CD4-positive, alpha-beta T cell (primary cell): Measurements from ENCODE around the gene CCDC152. TPM values are rescaled to one million over a fixed set of nuclear protein-coding genes. Genes with fewer than 3 reads are reported as not detected.

Experiments
- ATAC-seq: fragments of 200-7000 bp; cut with Tn5 transposase; one replicate; pipeline ENCODE4 v1.10.0; 2022; ENCODE audit warnings: mild to moderate bottlenecking; ENCODE audit not compliant: poor library complexity
- CTCF ChIA-PET: fragments of 350-600 bp; sonication (Branson Sonifier 250); formaldehyde crosslinking; loops from one replicate; lab custom pipeline; 2021; ENCODE audit warnings: antibody characterized with exemption, inconsistent platforms; lab: Charles Lee
- POLR2A ChIA-PET: fragments of 350-600 bp; sonication (Branson Sonifier 250); formaldehyde crosslinking; loops from one replicate; lab custom pipeline; 2021; ENCODE audit warnings: antibody characterized with exemption, inconsistent platforms; lab: Charles Lee
- DNase-seq, 14 experiments: peaks; one replicate each; pipeline ENCODE4 v3.0.0-alpha.2; 2013 to 2020; ENCODE audit warnings: mixed read lengths in 2 of 14
- H3K27ac ChIP-seq, 2 donors: one replicate each; pipeline versions ENCODE4 v1.5.1 to v1.7.0; 2013; ENCODE audit warnings: low read length in 2 of 2, low read depth in 1 of 2, mild to moderate bottlenecking in 1 of 2
- H3K27me3 ChIP-seq, 2 experiments: 1 replicate in 1 of 2; 2 replicates in 1 of 2; pipeline versions ENCODE4 v1.6.1 to v1.7.0; 2013; ENCODE audit warnings: low read length in 2 of 2, control low read depth in 1 of 2, mild to moderate bottlenecking in 1 of 2, moderate library complexity in 1 of 2; ENCODE audit not compliant: insufficient read depth in 2 of 2, control insufficient read depth in 1 of 2
- H3K36me3 ChIP-seq: one replicate; pipeline ENCODE4 v1.6.1; 2013; ENCODE audit warnings: low read length, control low read depth; ENCODE audit not compliant: insufficient read depth
- H3K4me1 ChIP-seq: one replicate; pipeline ENCODE4 v1.6.1; 2013; ENCODE audit warnings: low read length, control low read depth; ENCODE audit not compliant: insufficient read depth
- H3K4me3 ChIP-seq: one replicate; pipeline ENCODE4 v1.5.1; 2013; ENCODE audit warnings: mild to moderate bottlenecking, low read length, moderate library complexity
- H3K9me3 ChIP-seq, 2 experiments: 1 replicate in 1 of 2; 2 replicates in 1 of 2; pipeline versions ENCODE4 v1.6.1 to v1.7.0; 2013; ENCODE audit warnings: low read length in 2 of 2, mild to moderate bottlenecking in 2 of 2, control low read depth in 1 of 2, moderate library complexity in 1 of 2; ENCODE audit not compliant: control insufficient read depth in 1 of 2, insufficient read depth in 1 of 2
- H3K27ac Mint-ChIP-seq: one replicate; pipeline ENCODE4 v1.8.0; 2020; ENCODE audit warnings: mixed read lengths
- H3K27me3 Mint-ChIP-seq: one replicate; pipeline ENCODE4 v1.8.0; 2021; ENCODE audit warnings: mixed read lengths
- H3K36me3 Mint-ChIP-seq: one replicate; pipeline ENCODE4 v1.8.0; 2021; ENCODE audit warnings: low read depth, mixed read lengths
- H3K4me1 Mint-ChIP-seq: one replicate; pipeline ENCODE4 v1.8.0; 2021; ENCODE audit warnings: low read depth, mixed read lengths
- H3K4me3 Mint-ChIP-seq: one replicate; pipeline ENCODE4 v1.8.0; 2020; ENCODE audit warnings: mild to moderate bottlenecking, mixed read lengths
- H3K9me3 Mint-ChIP-seq: one replicate; pipeline ENCODE4 v1.8.0; 2020; ENCODE audit warnings: mixed read lengths
- CTCF ChIP-seq: fragments of 200-600 bp; IDR thresholded peaks from one replicate; pipeline ENCODE4 v1.8.0; 2022; ENCODE audit warnings: antibody characterized with exemption, mild to moderate bottlenecking
- intact Hi-C, 2 experiments: fragments of 100-400 bp; cut with DNase I in 1 of 2; cut with micrococcal nuclease in 1 of 2; formaldehyde crosslinking; loops; one replicate each; pipeline versions ENCODE4 v1.15.1 to v1.9.0; 2023 to 2025; cut with DNase I, micrococcal nuclease
- total RNA-seq, 174 experiments: library from RNA in 2 of 174; stranded (reverse) in 2 of 174; gene quantifications; one replicate each; pipeline ENCODE4 v1.2.3 and lab custom pipeline; 2021 to 2026

The CCDC152 gene
- total RNA-seq, 2 experiments from 2014 or later = 1.2 to 1.6 TPM

- no peak overlapping the region for H3K27ac Mint-ChIP-seq
- no peak overlapping the region for H3K4me3 Mint-ChIP-seq
- no peak overlapping the region for H3K27ac ChIP-seq
- peaks cover 21% of the 10 kb centered on the region for H3K27me3 Mint-ChIP-seq
- H3K9me3 ChIP-seq = no peaks in the 10 kb centered on the region
- no peaks in the 10 kb centered on the region for H3K4me1 Mint-ChIP-seq
- ATAC-seq = no peak
- H3K9me3 Mint-ChIP-seq = no peaks in the 10 kb centered on the region
- no peaks in the 10 kb centered on the region for H3K36me3 ChIP-seq
- ChIA-PET POLR2A (no interaction called here), CTCF (no interaction called here)
- intact Hi-C loops = no loop called here
- no peaks in the 10 kb centered on the region for H3K4me1 ChIP-seq
- TF ChIP-seq CTCF = no peak
- H3K27me3 ChIP-seq = no peaks in the 10 kb centered on the region
- no peaks in the 10 kb centered on the region for H3K36me3 Mint-ChIP-seq
- no peak for DNase-seq
- H3K4me3 ChIP-seq = no peak overlapping the region
Observed at GRCh38 chr5:42848545-42848944, 91.9 kb downstream of the CCDC152 start.

- ChIA-PET POLR2A (no interaction called here), CTCF (interaction anchor here (0.6 kb wide), 1 partner anchor 1526 kb away, joined by 3 read pairs; no protein-coding TSS in a partner anchor)
- Mint-ChIP-seq H3K4me1 (no peaks in the 10 kb centered on the region), H3K36me3 (no peaks in the 10 kb centered on the region), H3K4me3 (no peak overlapping the region), H3K9me3 (no peaks in the 10 kb centered on the region), H3K27me3 (peaks cover 12% of the 10 kb centered on the region), H3K27ac (no peak overlapping the region)
- H3K27me3 ChIP-seq = no peaks in the 10 kb centered on the region
- H3K9me3 ChIP-seq = no peaks in the 10 kb centered on the region
- DNase-seq (no peak), ATAC-seq (no peak)
- no peak overlapping the region for H3K4me3 ChIP-seq
- TF ChIP-seq CTCF = no peak
- no peaks in the 10 kb centered on the region for H3K36me3 ChIP-seq
- no peak overlapping the region for H3K27ac ChIP-seq
- no peaks in the 10 kb centered on the region for H3K4me1 ChIP-seq
- intact Hi-C loops = no loop called here
Observed at GRCh38 chr5:42851481-42851880, 94.9 kb downstream of the CCDC152 start.

Other genes starting within 250 kb of the CCDC152 start
- gene SELENOP, start 55.1 kb downstream of the CCDC152 start, total RNA-seq = under 1 TPM in 1 of 2 experiments, not detected in 1; 0.36 TPM